WTC11 (cell line): ENCODE data around the gene NUP93. TPM values are rescaled to one million over a fixed set of nuclear protein-coding genes. Genes with fewer than 3 reads are reported as not detected.

Source experiments
- ATAC-seq: fragments of 200-7000 bp; cut with Tn5 transposase; 2 replicates; pipeline ENCODE4 v1.10.0; 2021; ENCODE audit warnings: mild to moderate bottlenecking, moderate library complexity
- CTCF ChIA-PET: fragments of 300-600 bp; sonication (Branson Sonifier 250); formaldehyde crosslinking; loops from one replicate; lab custom pipeline; 2021; ENCODE audit warnings: antibody characterized with exemption; lab: Charles Lee
- POLR2A ChIA-PET: fragments of 350-600 bp; sonication (Branson Sonifier 250); formaldehyde crosslinking; loops from one replicate; lab custom pipeline; 2021; ENCODE audit warnings: antibody characterized with exemption; lab: Charles Lee
- DNase-seq: peaks from one replicate; pipeline ENCODE4 v3.0.0; 2021; ENCODE audit warnings: low spot score
- H3K27ac Mint-ChIP-seq: 2 replicates; pipeline ENCODE4 v1.8.0; 2021; ENCODE audit warnings: mixed read lengths
- H3K27me3 Mint-ChIP-seq: 2 replicates; pipeline ENCODE4 v1.8.0; 2021; ENCODE audit warnings: low read depth, mild to moderate bottlenecking, moderate library complexity, mixed read lengths
- H3K36me3 Mint-ChIP-seq: 2 replicates; pipeline ENCODE4 v1.8.0; 2021; ENCODE audit warnings: mixed read lengths
- H3K4me1 Mint-ChIP-seq: 2 replicates; pipeline ENCODE4 v1.8.0; 2022; ENCODE audit warnings: mixed read lengths
- H3K4me3 Mint-ChIP-seq: 2 replicates; pipeline ENCODE4 v1.8.0; 2021; ENCODE audit warnings: mild to moderate bottlenecking, moderate library complexity, mixed read lengths
- H3K9me3 Mint-ChIP-seq: 2 replicates; pipeline ENCODE4 v1.8.0; 2021; ENCODE audit warnings: mixed read lengths
- ATF1 ChIP-seq: sonication (generic); formaldehyde crosslinking; IDR thresholded peaks from 2 replicates; pipeline ENCODE4 v1.8.1; 2023; ENCODE audit warnings: mild to moderate bottlenecking, moderate library complexity, missing genetic modification reagents
- CBFB ChIP-seq: sonication (generic); formaldehyde crosslinking; IDR thresholded peaks from 2 replicates; pipeline ENCODE4 v1.8.1; 2022; ENCODE audit warnings: mild to moderate bottlenecking, low read depth, missing genetic modification reagents
- CREM ChIP-seq: sonication (generic); formaldehyde crosslinking; IDR thresholded peaks from 2 replicates; pipeline ENCODE4 v1.8.1; 2022; ENCODE audit warnings: mild to moderate bottlenecking, missing genetic modification reagents, moderate library complexity
- CTCF ChIP-seq: fragments of 200-600 bp; IDR thresholded peaks from 2 replicates; pipeline ENCODE4 v1.8.0; 2022; ENCODE audit warnings: antibody characterized with exemption
- ELF4 ChIP-seq: sonication (generic); formaldehyde crosslinking; IDR thresholded peaks from 2 replicates; pipeline ENCODE4 v1.8.1; 2022; ENCODE audit warnings: low read depth, mild to moderate bottlenecking, moderate library complexity, missing genetic modification reagents
- FOXK1 ChIP-seq: sonication (generic); formaldehyde crosslinking; IDR thresholded peaks from 2 replicates; pipeline ENCODE4 v1.8.0; 2022; ENCODE audit warnings: mild to moderate bottlenecking, moderate library complexity, missing genetic modification reagents
- FOXP1 ChIP-seq: sonication (generic); formaldehyde crosslinking; IDR thresholded peaks from 2 replicates; pipeline ENCODE4 v1.8.0; 2022; ENCODE audit warnings: missing genetic modification reagents, mild to moderate bottlenecking, moderate library complexity, borderline replicate concordance
- FOXP4 ChIP-seq: sonication (generic); formaldehyde crosslinking; IDR thresholded peaks from 2 replicates; pipeline ENCODE4 v1.8.0; 2022; ENCODE audit warnings: mild to moderate bottlenecking, missing genetic modification reagents
- GRHL2 ChIP-seq: fragments of 250-450 bp; sonication (Bioruptor Pico); IDR thresholded peaks from 2 replicates; pipeline ENCODE4 v1.8.0; 2022; ENCODE audit warnings: mild to moderate bottlenecking, moderate library complexity; ENCODE audit not compliant: insufficient replicate concordance, severe bottlenecking
- KAT7 ChIP-seq: sonication (generic); formaldehyde crosslinking; IDR thresholded peaks from 2 replicates; pipeline ENCODE4 v1.8.1; 2023; ENCODE audit warnings: missing genetic modification reagents, mild to moderate bottlenecking, borderline replicate concordance
- MYBL2 ChIP-seq: sonication (generic); formaldehyde crosslinking; IDR thresholded peaks from 2 replicates; pipeline ENCODE4 v1.8.1; 2023; ENCODE audit warnings: mild to moderate bottlenecking, moderate library complexity, missing genetic modification reagents
- NR2C2 ChIP-seq: sonication (generic); formaldehyde crosslinking; IDR thresholded peaks from 2 replicates; pipeline ENCODE4 v1.8.0; 2022; ENCODE audit warnings: mild to moderate bottlenecking, missing genetic modification reagents
- SMAD4 ChIP-seq: sonication (generic); formaldehyde crosslinking; IDR thresholded peaks from 2 replicates; pipeline ENCODE4 v1.8.0; 2022; ENCODE audit warnings: mild to moderate bottlenecking, missing genetic modification reagents
- TP53 ChIP-seq: sonication (generic); formaldehyde crosslinking; IDR thresholded peaks from 2 replicates; pipeline ENCODE4 v1.8.1; 2023; ENCODE audit warnings: mild to moderate bottlenecking, missing genetic modification reagents
- ZMAT4 ChIP-seq: fragments of 250-450 bp; sonication (Bioruptor Pico); IDR thresholded peaks from 2 replicates; pipeline ENCODE4 v1.9.0; 2021; ENCODE audit warnings: mild to moderate bottlenecking
- ZNF263 ChIP-seq: sonication (generic); formaldehyde crosslinking; IDR thresholded peaks from 2 replicates; pipeline ENCODE4 v1.8.1; 2022; ENCODE audit warnings: low read depth, mild to moderate bottlenecking, moderate library complexity, missing genetic modification reagents
- ZNF317 ChIP-seq: sonication (generic); formaldehyde crosslinking; IDR thresholded peaks from 2 replicates; pipeline ENCODE4 v1.8.1; 2023; ENCODE audit warnings: low read depth, mild to moderate bottlenecking, moderate library complexity, missing genetic modification reagents, borderline replicate concordance
- ZNF396 ChIP-seq: fragments of 250-450 bp; sonication (Bioruptor Pico); IDR thresholded peaks from 2 replicates; pipeline ENCODE4 v1.8.0; 2021; ENCODE audit warnings: mild to moderate bottlenecking, moderate library complexity, borderline replicate concordance
- ZNF512 ChIP-seq: sonication (generic); formaldehyde crosslinking; IDR thresholded peaks from 2 replicates; pipeline ENCODE4 v1.8.1; 2022; ENCODE audit warnings: missing genetic modification reagents, borderline replicate concordance
- ZNF671 ChIP-seq: fragments of 250-450 bp; sonication (Bioruptor Pico); IDR thresholded peaks from 2 replicates; pipeline ENCODE4 v1.8.0; 2021; ENCODE audit warnings: mild to moderate bottlenecking
- total RNA-seq: library from RNA; stranded (reverse); gene quantifications from 3 replicates; pipeline ENCODE4 v1.2.3, GENCODE V29; 2021

Gene NUP93
- total RNA-seq, 1 experiment from 2014 or later, result 185 TPM

- no peak for TF ChIP-seq CTCF
- no peak for TF ChIP-seq FOXP1 (CRISPR knock-in tag)
- TF ChIP-seq MYBL2 (CRISPR knock-in tag), result no peak
- no peak for TF ChIP-seq SMAD4
- TF ChIP-seq KAT7 (CRISPR knock-in tag), result no peak
- TF ChIP-seq ATF1, result no peak
- DNase-seq, result no peak
- Mint-ChIP-seq H3K27ac (no peak overlapping the region), H3K36me3 (peaks cover 23% of the 10 kb centered on the region), H3K9me3 (peaks cover 14% of the 10 kb centered on the region), H3K4me1 (peaks cover 8% of the 10 kb centered on the region), H3K4me3 (no peak overlapping the region), H3K27me3 (0 out of 2 replicates have a peak, but pooled peaks cover 3% of the 10 kb centered on the region)
- no peak for ATAC-seq
- ChIA-PET POLR2A (no interaction called here), CTCF (no interaction called here)
Measured at GRCh38 chr16:56734429-56734828, 4.5 kb downstream of the NUP93 start.

- no peak overlapping the region for H3K4me3 Mint-ChIP-seq
- H3K9me3 Mint-ChIP-seq, result peaks cover 14% of the 10 kb centered on the region
- no peaks in the 10 kb centered on the region for H3K4me1 Mint-ChIP-seq
- ATAC-seq, result no peak
- peaks cover 23% of the 10 kb centered on the region for H3K36me3 Mint-ChIP-seq
- ChIA-PET CTCF (no interaction called here), POLR2A (no interaction called here)
- DNase-seq, result no peak
- H3K27ac Mint-ChIP-seq, result no peak overlapping the region
- TF ChIP-seq FOXP4 (CRISPR knock-in tag) (no peak), ZNF317 (CRISPR knock-in tag) (no peak), TP53 (CRISPR knock-in tag) (no peak), CBFB (CRISPR knock-in tag) (no peak), GRHL2 (no peak), ZMAT4 (CRISPR knock-in tag) (no peak), ZNF263 (CRISPR knock-in tag) (no peak)
- 0 out of 2 replicates have a peak, but pooled peaks cover 3% of the 10 kb centered on the region for H3K27me3 Mint-ChIP-seq
Measured at GRCh38 chr16:56736476-56736875, 6.5 kb downstream of the NUP93 start.

GRCh38 chr16:56737539-56737938, 7.6 kb downstream of the NUP93 start:
- DNase-seq (no peak), ATAC-seq (no peak)
- POLR2A ChIA-PET, result no interaction called here
- CTCF ChIA-PET, result interaction anchor here (0.6 kb wide), 1 partner anchor 456 kb away, joined by 3 read pairs; no protein-coding TSS in a partner anchor
- Mint-ChIP-seq H3K9me3 (peaks cover 14% of the 10 kb centered on the region), H3K36me3 (peaks cover 25% of the 10 kb centered on the region), H3K27me3 (0 out of 2 replicates have a peak, but pooled peaks cover 3% of the 10 kb centered on the region), H3K4me1 (0 out of 2 replicates have a peak, but pooled peaks cover 1% of the 10 kb centered on the region), H3K27ac (no peak overlapping the region), H3K4me3 (no peak overlapping the region)
- TF ChIP-seq FOXK1 (CRISPR knock-in tag) (no peak), ZNF396 (CRISPR knock-in tag) (no peak), ELF4 (CRISPR knock-in tag) (no peak), TP53 (CRISPR knock-in tag) (no peak), ZNF512 (CRISPR knock-in tag) (no peak), NR2C2 (CRISPR knock-in tag) (no peak), ZNF671 (no peak), FOXP1 (CRISPR knock-in tag) (no peak), CREM (CRISPR knock-in tag) (no peak)
